ENCODE measurements around the gene ORC3.

The ORC3 gene

GRCh38 chr6:87544474-87544735, 45.5 kb upstream of the ORC3 start:
- TF ChIP-seq CTCF (IDR thresholded peaks at IDR 0.05): no peak
- Mint-ChIP-seq H3K27me3 (ENCODE audit: low read depth, poor library complexity) (no peaks in the 10 kb centered on the region), H3K27ac (no peak overlapping the region), H3K4me3 (no peak overlapping the region), H3K9me3 (peaks cover 9% of the 10 kb centered on the region), H3K36me3 (ENCODE audit: low read depth) (peaks cover 64% of the 10 kb centered on the region), H3K4me1 (no peaks in the 10 kb centered on the region)
- no peak for DNase-seq

- H3K4me3 Mint-ChIP-seq: no peak overlapping the region
- peaks cover 71% of the 10 kb centered on the region for H3K36me3 Mint-ChIP-seq (ENCODE audit: low read depth)
- H3K27ac Mint-ChIP-seq: peak overlapping the region; percentile 88
- H3K4me1 Mint-ChIP-seq: no peaks in the 10 kb centered on the region
- no peaks in the 10 kb centered on the region for H3K27me3 Mint-ChIP-seq (ENCODE audit: low read depth, poor library complexity)
- no peak for TF ChIP-seq CTCF (IDR thresholded peaks at IDR 0.05)
- no peaks in the 10 kb centered on the region for H3K9me3 Mint-ChIP-seq
- no peak for DNase-seq
These were observed 38.1 kb upstream of the ORC3 start for GRCh38 chr6:87551799-87552198.

GRCh38 chr6:87553159-87553765, 36.7 kb upstream of the ORC3 start:
- no peak for TF ChIP-seq CTCF (IDR thresholded peaks at IDR 0.05)
- H3K27ac Mint-ChIP-seq: no peak overlapping the region
- peaks cover 75% of the 10 kb centered on the region for H3K36me3 Mint-ChIP-seq (ENCODE audit: low read depth)
- H3K4me1 Mint-ChIP-seq: no peaks in the 10 kb centered on the region
- H3K4me3 Mint-ChIP-seq: no peak overlapping the region
- H3K27me3 Mint-ChIP-seq (ENCODE audit: low read depth, poor library complexity): no peaks in the 10 kb centered on the region
- no peak for DNase-seq
- no peaks in the 10 kb centered on the region for H3K9me3 Mint-ChIP-seq

- H3K36me3 Mint-ChIP-seq (ENCODE audit: low read depth): peaks cover 59% of the 10 kb centered on the region
- no peak overlapping the region for H3K4me3 Mint-ChIP-seq
- TF ChIP-seq CTCF (IDR thresholded peaks at IDR 0.05): no peak
- H3K27ac Mint-ChIP-seq: no peak overlapping the region
- no peaks in the 10 kb centered on the region for H3K9me3 Mint-ChIP-seq
- H3K4me1 Mint-ChIP-seq: no peaks in the 10 kb centered on the region
- DNase-seq: no peak
- H3K27me3 Mint-ChIP-seq (ENCODE audit: low read depth, poor library complexity): no peaks in the 10 kb centered on the region
These were observed 34.4 kb upstream of the ORC3 start for GRCh38 chr6:87555506-87555905.

GRCh38 chr6:87558446-87558845, 31.5 kb upstream of the ORC3 start:
- H3K27ac Mint-ChIP-seq: no peak overlapping the region

More at GRCh38 chr6:87558446-87558845, 31.5 kb upstream of the ORC3 start:
- no peaks in the 10 kb centered on the region for H3K9me3 Mint-ChIP-seq
- no peak for DNase-seq
- TF ChIP-seq CTCF (IDR thresholded peaks at IDR 0.05): no peak
- no peaks in the 10 kb centered on the region for H3K4me1 Mint-ChIP-seq
- H3K4me3 Mint-ChIP-seq: no peak overlapping the region
- no peaks in the 10 kb centered on the region for H3K27me3 Mint-ChIP-seq (ENCODE audit: low read depth, poor library complexity)
- H3K36me3 Mint-ChIP-seq (ENCODE audit: low read depth): peaks cover 56% of the 10 kb centered on the region
